RWPE2 (cell line): ENCODE results near the gene SPPL3.

Source experiments
- ATAC-seq: fragments of 200-7000 bp; cut with Tn5 transposase; 3 replicates; pipeline ENCODE4 v1.9.1; 2021; ENCODE audit warnings: low read depth
- DNase-seq: peaks from one replicate; pipeline ENCODE4 v3.0.0-alpha.2; 2020; ENCODE audit warnings: low spot score
- H3K27ac ChIP-seq: fragments of 450-650 bp; 2 replicates; pipeline ENCODE4 v1.5.1; 2017; ENCODE audit warnings: mild to moderate bottlenecking; ENCODE audit not compliant: poor library complexity, severe bottlenecking
- H3K27me3 ChIP-seq: fragments of 250-450 bp; sonication (Bioruptor Pico); 2 replicates; pipeline ENCODE4 v1.5.1; 2021; ENCODE audit warnings: mild to moderate bottlenecking, moderate library complexity; ENCODE audit not compliant: insufficient read depth, poor library complexity, severe bottlenecking
- H3K36me3 ChIP-seq: fragments of 250-450 bp; sonication (Bioruptor Pico); 2 replicates; pipeline ENCODE4 v1.5.1; 2020; ENCODE audit warnings: low read depth, mild to moderate bottlenecking, moderate library complexity
- H3K4me1 ChIP-seq: fragments of 250-450 bp; sonication (Bioruptor Pico); 2 replicates; pipeline ENCODE4 v1.5.1; 2021; ENCODE audit warnings: mild to moderate bottlenecking, moderate library complexity; ENCODE audit not compliant: insufficient read depth, poor library complexity, severe bottlenecking
- H3K4me3 ChIP-seq: fragments of 250-450 bp; sonication (Bioruptor Pico); 2 replicates; pipeline ENCODE4 v1.5.1; 2021; ENCODE audit warnings: mild to moderate bottlenecking, moderate library complexity; ENCODE audit not compliant: severe bottlenecking
- H3K9me3 ChIP-seq: fragments of 250-450 bp; sonication (Bioruptor Pico); 2 replicates; pipeline ENCODE4 v1.5.1; 2021; ENCODE audit warnings: mild to moderate bottlenecking, moderate library complexity; ENCODE audit not compliant: severe bottlenecking
- TF ChIP-seq, protein P1 (sequence below): fragments of 450-650 bp; IDR thresholded peaks from one replicate; pipeline ENCODE4 v1.5.1; 2017; ENCODE audit warnings: mild to moderate bottlenecking, moderate library complexity; ENCODE audit not compliant: poor library complexity, severe bottlenecking

Gene SPPL3

DNA sequence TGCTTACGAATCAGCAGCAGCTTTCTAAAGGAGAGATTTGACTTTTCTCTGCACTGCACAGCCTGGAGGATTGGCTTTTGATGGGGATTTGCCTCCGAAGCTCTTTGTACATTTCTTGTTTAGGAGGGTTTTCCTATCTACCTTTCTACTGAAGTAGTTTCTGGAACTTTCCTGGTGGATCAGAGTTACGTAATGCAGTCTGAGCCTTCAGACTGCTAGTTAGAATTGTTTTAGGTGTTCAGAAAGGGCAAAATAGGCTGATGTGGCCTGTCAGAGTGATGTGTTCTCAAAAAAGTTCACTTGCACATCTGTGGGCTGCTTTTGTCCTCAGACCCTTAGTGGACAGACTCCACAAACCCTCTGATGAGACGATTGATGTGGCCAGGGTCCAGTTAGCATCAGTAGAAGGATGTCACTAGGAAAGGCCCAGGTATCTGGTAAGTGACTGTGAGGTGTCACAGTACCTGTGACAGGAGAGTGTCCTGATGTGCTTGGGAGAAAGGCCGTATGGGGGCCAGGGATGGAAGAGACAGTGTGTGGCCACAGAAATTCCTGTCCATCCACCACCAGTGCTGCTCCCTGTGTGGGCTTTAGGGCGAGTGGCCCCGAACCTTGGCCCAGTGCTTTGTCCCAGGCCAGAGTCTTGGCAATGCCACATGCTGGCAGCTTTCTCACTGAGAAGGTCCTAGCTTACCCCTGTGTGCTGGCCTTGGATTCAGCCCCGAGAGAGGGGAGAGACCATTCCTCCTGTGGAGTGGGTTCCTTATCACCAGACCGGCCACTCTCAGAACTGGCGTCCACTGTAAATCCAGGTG is 183.0 kb downstream of the SPPL3 start:
- H3K27ac ChIP-seq: no peak overlapping the region
- no peak overlapping the region for H3K4me3 ChIP-seq
- H3K36me3 ChIP-seq: peaks cover 74% of the 10 kb centered on the region
- no peaks in the 10 kb centered on the region for H3K27me3 ChIP-seq
- TF ChIP-seq, protein P1, sequence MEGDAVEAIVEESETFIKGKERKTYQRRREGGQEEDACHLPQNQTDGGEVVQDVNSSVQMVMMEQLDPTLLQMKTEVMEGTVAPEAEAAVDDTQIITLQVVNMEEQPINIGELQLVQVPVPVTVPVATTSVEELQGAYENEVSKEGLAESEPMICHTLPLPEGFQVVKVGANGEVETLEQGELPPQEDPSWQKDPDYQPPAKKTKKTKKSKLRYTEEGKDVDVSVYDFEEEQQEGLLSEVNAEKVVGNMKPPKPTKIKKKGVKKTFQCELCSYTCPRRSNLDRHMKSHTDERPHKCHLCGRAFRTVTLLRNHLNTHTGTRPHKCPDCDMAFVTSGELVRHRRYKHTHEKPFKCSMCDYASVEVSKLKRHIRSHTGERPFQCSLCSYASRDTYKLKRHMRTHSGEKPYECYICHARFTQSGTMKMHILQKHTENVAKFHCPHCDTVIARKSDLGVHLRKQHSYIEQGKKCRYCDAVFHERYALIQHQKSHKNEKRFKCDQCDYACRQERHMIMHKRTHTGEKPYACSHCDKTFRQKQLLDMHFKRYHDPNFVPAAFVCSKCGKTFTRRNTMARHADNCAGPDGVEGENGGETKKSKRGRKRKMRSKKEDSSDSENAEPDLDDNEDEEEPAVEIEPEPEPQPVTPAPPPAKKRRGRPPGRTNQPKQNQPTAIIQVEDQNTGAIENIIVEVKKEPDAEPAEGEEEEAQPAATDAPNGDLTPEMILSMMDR: no peak
- no peaks in the 10 kb centered on the region for H3K9me3 ChIP-seq
- H3K4me1 ChIP-seq: no peaks in the 10 kb centered on the region
- ATAC-seq (no peak), DNase-seq (no peak)

DNA sequence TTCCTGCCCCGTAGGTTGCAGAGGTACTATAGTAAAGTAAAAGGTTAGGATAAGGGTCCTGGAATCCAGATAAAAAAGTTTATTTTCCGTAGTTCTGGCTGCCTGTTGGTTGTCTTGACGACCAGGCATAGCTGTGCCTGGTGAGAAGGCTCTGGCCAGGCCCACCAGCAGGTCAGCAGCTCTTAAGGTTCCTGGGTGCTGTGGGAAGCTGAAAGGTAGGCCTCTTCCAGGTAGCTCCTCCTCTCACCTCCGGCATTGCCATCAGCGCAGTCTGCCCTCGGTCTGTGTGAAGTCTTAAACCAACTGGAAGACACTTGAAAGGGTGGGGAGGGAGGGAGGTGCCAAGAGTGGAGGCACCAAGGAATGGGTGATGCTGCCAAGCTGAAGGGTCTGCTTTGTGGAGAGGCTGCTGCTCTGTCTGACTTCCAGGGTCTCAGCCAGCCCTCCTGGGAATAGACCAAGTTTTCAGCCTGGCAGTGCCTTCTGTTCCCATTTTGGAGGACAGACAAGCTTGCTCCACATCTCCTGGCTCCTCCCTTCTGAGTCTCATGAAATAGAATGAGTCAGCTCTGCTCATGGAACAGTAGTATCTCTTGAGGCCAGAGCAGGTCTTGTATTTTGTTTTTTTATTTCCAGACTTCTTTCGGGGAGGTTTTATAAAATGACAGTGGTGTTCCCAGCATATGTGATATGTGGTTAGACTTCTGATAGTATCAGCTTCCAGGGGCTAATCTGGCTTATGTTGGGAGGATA is 183.7 kb downstream of the SPPL3 start:
- Histone ChIP-seq H3K4me1 (no peaks in the 10 kb centered on the region), H3K4me3 (no peak overlapping the region), H3K9me3 (no peaks in the 10 kb centered on the region), H3K27ac (no peak overlapping the region), H3K27me3 (no peaks in the 10 kb centered on the region), H3K36me3 (peaks cover 81% of the 10 kb centered on the region)
- DNase-seq: no peak
- 0 out of 3 replicates have a peak, but pooled peaks have one; percentile 47 for ATAC-seq
- TF ChIP-seq, protein P1: no peak

DNA sequence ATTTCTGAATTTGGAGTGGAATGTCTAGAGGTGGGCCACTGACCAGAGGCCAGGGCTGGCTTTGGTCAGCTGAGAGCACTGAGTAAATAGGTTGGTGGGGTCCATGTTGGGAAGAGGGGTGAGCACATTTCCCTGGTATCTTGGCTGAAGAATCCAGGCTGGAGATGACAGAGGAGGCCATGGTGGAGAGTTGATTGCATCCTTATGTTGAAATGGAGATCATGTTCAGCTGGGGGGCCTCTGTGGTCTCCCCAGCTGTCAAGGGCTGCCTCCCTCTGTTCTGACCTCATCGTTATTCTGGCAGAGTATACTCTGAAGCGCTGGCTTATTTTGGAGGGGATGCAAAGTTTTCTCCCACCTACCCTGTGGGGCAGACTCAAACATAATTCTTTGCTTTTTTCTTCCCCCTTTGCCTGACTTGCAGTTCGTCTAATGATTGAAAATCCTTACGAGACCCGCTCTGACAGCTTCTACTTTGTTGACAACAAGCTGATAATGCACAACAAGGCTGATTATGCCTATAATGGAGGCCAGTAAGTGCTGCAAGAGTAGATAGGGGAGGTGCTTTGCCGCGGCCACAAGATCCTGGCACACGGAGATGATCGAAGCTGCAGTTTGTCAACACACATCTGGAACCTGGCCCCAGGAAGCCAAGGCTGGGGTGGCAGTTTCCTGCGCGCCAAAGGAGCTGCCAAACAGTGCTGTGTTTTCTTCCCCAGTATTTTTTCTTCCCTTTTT is 184.5 kb downstream of the SPPL3 start:
- ATAC-seq (no peak), DNase-seq (no peak)
- TF ChIP-seq, protein P1: no peak
- Histone ChIP-seq H3K4me3 (no peak overlapping the region), H3K9me3 (no peaks in the 10 kb centered on the region), H3K4me1 (no peaks in the 10 kb centered on the region), H3K27me3 (no peaks in the 10 kb centered on the region), H3K27ac (no peak overlapping the region), H3K36me3 (peaks cover 88% of the 10 kb centered on the region)

DNA sequence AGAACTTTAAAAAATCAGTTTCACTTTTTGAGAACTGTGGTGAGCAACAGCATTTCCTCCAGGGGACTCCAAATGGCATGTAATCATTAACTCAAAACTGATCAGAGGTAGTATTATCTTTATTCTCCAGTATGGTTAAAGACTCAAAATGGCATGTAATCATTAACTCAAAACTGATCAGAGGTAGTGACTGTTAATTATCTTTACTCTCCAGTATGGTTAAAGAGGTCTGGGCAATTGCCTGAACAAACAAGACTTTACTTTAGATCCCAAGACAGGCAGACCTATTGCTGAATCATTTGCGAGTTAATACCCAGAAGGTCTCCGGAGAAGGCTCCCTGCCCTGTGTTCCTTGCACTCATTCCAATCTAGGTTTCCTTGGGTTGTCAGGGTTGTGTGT is 185.1 kb downstream of the SPPL3 start:
- Histone ChIP-seq H3K27me3 (no peaks in the 10 kb centered on the region), H3K27ac (no peak overlapping the region), H3K4me3 (no peak overlapping the region), H3K9me3 (no peaks in the 10 kb centered on the region), H3K36me3 (peaks cover 90% of the 10 kb centered on the region), H3K4me1 (no peaks in the 10 kb centered on the region)
- DNase-seq (no peak), ATAC-seq (no peak)
- TF ChIP-seq, protein P1: no peak
